ENCODE results near the gene TRERF1.

TRERF1 gene

DNA sequence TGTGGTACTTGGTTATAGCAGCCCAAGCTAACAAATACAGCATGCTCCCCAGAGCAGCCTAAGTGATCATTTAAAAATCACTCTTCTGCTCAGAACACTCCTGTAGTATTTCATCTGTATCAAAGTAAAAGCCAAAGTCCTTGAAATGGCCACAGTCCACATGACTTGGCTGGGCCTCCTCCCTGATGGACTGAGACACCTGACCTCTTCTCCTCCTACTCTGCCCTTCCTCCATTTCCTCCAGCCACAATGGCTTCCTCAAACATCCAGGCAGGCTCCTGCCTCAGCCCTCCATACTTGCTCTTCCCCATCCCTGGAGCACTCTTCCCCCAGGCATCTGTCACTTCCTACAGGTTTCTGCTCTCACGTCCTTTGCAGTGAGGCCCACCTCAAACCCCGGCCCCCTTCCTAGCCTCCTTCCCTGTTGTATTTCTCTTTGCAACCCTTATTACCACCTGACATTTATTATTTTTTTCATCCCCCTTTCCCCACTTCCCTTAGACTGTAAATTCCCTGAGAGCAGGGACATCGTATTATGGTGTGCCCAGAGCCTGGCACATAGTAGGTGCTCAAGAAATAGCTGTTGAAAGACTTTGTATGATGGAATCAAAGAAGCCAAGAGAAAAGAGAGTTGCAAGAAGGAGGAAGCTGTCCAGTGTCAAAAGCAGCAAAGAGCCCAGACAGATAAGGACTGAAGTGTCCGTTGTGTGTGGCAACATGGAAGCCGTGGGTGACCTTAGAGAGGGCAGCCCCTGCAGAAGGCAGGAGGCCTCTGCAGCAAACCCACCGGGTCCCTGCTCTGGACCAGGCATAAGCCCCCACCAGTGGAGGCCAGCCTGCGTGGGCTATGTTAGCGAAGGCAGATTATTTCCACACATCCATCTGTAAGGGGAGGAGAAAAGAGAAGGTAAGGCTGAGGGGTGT is 87.5 kb downstream of the TRERF1 start:
- Mint-ChIP-seq H3K4me3 (no peak overlapping the region), H3K9me3 (no peaks in the 10 kb centered on the region), H3K27ac (peak overlapping the region in 1 of 3 experiments; percentile 0), H3K36me3 (ENCODE audit: low read depth) (peaks cover 25% of the 10 kb centered on the region), H3K4me1 (peaks cover 34% of the 10 kb centered on the region), H3K27me3 (ENCODE audit: low read depth) (no peaks in the 10 kb centered on the region)
- TF ChIP-seq, protein P1, sequence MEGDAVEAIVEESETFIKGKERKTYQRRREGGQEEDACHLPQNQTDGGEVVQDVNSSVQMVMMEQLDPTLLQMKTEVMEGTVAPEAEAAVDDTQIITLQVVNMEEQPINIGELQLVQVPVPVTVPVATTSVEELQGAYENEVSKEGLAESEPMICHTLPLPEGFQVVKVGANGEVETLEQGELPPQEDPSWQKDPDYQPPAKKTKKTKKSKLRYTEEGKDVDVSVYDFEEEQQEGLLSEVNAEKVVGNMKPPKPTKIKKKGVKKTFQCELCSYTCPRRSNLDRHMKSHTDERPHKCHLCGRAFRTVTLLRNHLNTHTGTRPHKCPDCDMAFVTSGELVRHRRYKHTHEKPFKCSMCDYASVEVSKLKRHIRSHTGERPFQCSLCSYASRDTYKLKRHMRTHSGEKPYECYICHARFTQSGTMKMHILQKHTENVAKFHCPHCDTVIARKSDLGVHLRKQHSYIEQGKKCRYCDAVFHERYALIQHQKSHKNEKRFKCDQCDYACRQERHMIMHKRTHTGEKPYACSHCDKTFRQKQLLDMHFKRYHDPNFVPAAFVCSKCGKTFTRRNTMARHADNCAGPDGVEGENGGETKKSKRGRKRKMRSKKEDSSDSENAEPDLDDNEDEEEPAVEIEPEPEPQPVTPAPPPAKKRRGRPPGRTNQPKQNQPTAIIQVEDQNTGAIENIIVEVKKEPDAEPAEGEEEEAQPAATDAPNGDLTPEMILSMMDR (IDR thresholded peaks at IDR 0.05; ENCODE audit: unreplicated experiment in 3 of 3) = no peak

DNA sequence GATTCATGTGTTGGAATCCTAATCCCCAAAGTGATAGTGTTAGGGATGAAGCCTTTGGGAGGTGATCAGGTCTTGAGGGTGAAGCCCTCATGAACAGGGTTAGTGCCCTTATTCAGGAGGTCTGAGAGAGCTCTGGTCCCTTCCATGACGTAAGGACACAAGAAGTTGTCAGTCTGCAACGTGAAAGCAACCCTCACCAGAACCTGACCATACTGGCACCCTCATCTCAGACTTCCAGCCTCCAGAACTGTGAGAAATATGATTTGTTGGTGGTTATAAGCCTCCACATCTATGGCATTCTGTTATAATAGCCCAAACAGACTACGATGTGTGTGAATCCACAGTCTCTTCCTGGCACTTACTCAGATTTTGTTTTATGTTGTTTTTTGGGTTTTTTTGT is 90.7 kb downstream of the TRERF1 start:
- no peak overlapping the region for H3K27ac Mint-ChIP-seq
- peaks cover 28% of the 10 kb centered on the region for H3K36me3 Mint-ChIP-seq (ENCODE audit: low read depth)
- TF ChIP-seq, protein P1 (IDR thresholded peaks at IDR 0.05; ENCODE audit: unreplicated experiment in 3 of 3) = no peak
- H3K4me3 Mint-ChIP-seq = no peak overlapping the region
- peaks cover 18% of the 10 kb centered on the region for H3K4me1 Mint-ChIP-seq
- H3K9me3 Mint-ChIP-seq = no peaks in the 10 kb centered on the region
- no peaks in the 10 kb centered on the region for H3K27me3 Mint-ChIP-seq (ENCODE audit: low read depth)

DNA sequence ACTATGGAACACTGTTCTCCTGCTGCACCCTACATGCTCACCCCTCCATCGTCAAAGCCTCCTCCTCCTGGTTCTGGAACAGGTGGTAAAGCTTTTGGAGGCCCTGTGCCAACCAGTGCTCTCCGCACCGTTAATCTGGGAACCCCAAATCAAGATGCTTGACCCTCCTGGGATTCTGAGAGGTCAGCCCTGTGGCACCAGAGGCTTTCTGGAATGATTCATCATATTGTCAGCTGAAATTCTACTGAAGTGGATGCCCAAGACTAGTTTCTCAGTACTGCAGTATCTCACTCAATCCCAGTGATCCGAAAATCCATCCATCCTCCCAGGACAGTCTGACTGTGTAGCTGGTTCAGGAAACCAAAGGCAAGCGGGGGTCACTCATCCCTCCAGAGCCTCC is 92.7 kb downstream of the TRERF1 start:
- Mint-ChIP-seq H3K4me3 (no peak overlapping the region), H3K9me3 (no peaks in the 10 kb centered on the region), H3K27ac (no peak overlapping the region), H3K36me3 (ENCODE audit: low read depth) (peaks cover 29% of the 10 kb centered on the region), H3K4me1 (peaks cover 7% of the 10 kb centered on the region), H3K27me3 (ENCODE audit: low read depth) (no peaks in the 10 kb centered on the region)
- TF ChIP-seq, protein P1 (IDR thresholded peaks at IDR 0.05; ENCODE audit: unreplicated experiment in 3 of 3) = no peak

- H3K27me3 Mint-ChIP-seq (ENCODE audit: low read depth) = no peaks in the 10 kb centered on the region
- peaks cover 5% of the 10 kb centered on the region for H3K36me3 Mint-ChIP-seq (ENCODE audit: low read depth)
- H3K27ac Mint-ChIP-seq = no peak overlapping the region
- no peaks in the 10 kb centered on the region for H3K9me3 Mint-ChIP-seq
- no peak overlapping the region for H3K4me3 Mint-ChIP-seq
- no peaks in the 10 kb centered on the region for H3K4me1 Mint-ChIP-seq
- TF ChIP-seq, protein P1 (IDR thresholded peaks at IDR 0.05; ENCODE audit: unreplicated experiment in 3 of 3) = no peak
These were observed 96.3 kb downstream of the TRERF1 start for GRCh38 chr6:42355416-42355815.

DNA sequence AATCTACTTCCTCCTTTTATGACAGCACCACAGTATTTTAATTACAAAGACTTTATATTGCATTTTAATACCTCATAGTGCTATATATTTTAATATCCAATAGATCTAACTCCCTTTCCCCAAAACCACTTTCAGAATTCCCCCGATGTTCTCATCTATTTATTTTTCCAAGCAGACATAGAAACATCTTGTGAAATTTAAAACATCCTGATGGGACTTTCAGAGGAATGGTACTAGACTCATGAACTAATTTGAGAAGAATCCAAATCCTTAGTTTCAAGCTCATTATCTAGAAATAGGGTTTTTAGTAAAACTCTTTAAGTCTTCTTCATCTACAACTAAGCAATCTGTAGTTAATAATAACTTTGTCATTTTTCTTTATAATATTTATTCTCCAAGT is 97.0 kb downstream of the TRERF1 start:
- no peak overlapping the region for H3K27ac Mint-ChIP-seq
- no peaks in the 10 kb centered on the region for H3K9me3 Mint-ChIP-seq
- peaks cover 5% of the 10 kb centered on the region for H3K36me3 Mint-ChIP-seq (ENCODE audit: low read depth)
- TF ChIP-seq, protein P1 (IDR thresholded peaks at IDR 0.05; ENCODE audit: unreplicated experiment in 3 of 3) = no peak
- H3K27me3 Mint-ChIP-seq (ENCODE audit: low read depth) = no peaks in the 10 kb centered on the region
- no peak overlapping the region for H3K4me3 Mint-ChIP-seq
- H3K4me1 Mint-ChIP-seq = no peaks in the 10 kb centered on the region

All from nephron (organoid).